Ascending aorta (tissue), 2 donors: ENCODE measurements around the gene LCK. TPM values are rescaled to one million over a fixed set of nuclear protein-coding genes. Genes with fewer than 3 reads are reported as not detected.
A peak's percentile ranks its signal among the peaks of the same experiment; 100 is the strongest.

Experiments
- DNase-seq, 2 donors: peaks; one replicate each; pipeline ENCODE4 v3.0.0-alpha.2; 2019; ENCODE audit warnings: low spot score in 2 of 2
- H3K27ac ChIP-seq, 2 donors: fragments of 200-600 bp; sonication (generic); one replicate each; pipeline ENCODE4 v1.5.1; 2016 to 2017; ENCODE audit warnings: mild to moderate bottlenecking in 1 of 2
- H3K27me3 ChIP-seq: fragments of 200-600 bp; sonication (generic); one replicate; pipeline ENCODE4 v1.5.1; 2017
- H3K36me3 ChIP-seq, 2 donors: fragments of 200-600 bp; sonication (generic); one replicate each; pipeline ENCODE4 v1.5.1; 2016
- H3K4me1 ChIP-seq, 2 donors: fragments of 200-600 bp; sonication (generic); one replicate each; pipeline ENCODE4 v1.5.1; 2016 to 2017; ENCODE audit warnings: mild to moderate bottlenecking in 1 of 2
- H3K4me3 ChIP-seq, 2 donors: fragments of 200-600 bp; sonication (generic); one replicate each; pipeline ENCODE4 v1.5.1; 2016 to 2017; ENCODE audit warnings: mild to moderate bottlenecking in 1 of 2
- H3K9me3 ChIP-seq, 2 donors: fragments of 200-600 bp; sonication (generic); one replicate each; pipeline ENCODE4 v1.5.1; 2016
- intact Hi-C: fragments of 100-400 bp; cut with DNase I; formaldehyde crosslinking; loops from one replicate; pipeline ENCODE4 v1.15.1; 2023
- total RNA-seq: library from RNA; depleted of rRNA; stranded (reverse); fragments of >200 nt; gene quantifications from one replicate; pipeline ENCODE4 v1.1.0, GENCODE V29; 2016
- TF ChIP-seq, protein P1 (sequence below), 3 experiments: fragments of 200-600 bp in 2 of 3; fragments of 450-650 bp in 1 of 3; sonication (generic) in 2 of 3; IDR thresholded peaks; one replicate each; pipeline ENCODE4 v1.5.1; 2016 to 2019; ENCODE audit warnings: antibody characterized with exemption in 3 of 3, mild to moderate bottlenecking in 1 of 3, moderate library complexity in 1 of 3

LCK gene
- total RNA-seq, 1 donor from 2014 or later, result not detected

DNA sequence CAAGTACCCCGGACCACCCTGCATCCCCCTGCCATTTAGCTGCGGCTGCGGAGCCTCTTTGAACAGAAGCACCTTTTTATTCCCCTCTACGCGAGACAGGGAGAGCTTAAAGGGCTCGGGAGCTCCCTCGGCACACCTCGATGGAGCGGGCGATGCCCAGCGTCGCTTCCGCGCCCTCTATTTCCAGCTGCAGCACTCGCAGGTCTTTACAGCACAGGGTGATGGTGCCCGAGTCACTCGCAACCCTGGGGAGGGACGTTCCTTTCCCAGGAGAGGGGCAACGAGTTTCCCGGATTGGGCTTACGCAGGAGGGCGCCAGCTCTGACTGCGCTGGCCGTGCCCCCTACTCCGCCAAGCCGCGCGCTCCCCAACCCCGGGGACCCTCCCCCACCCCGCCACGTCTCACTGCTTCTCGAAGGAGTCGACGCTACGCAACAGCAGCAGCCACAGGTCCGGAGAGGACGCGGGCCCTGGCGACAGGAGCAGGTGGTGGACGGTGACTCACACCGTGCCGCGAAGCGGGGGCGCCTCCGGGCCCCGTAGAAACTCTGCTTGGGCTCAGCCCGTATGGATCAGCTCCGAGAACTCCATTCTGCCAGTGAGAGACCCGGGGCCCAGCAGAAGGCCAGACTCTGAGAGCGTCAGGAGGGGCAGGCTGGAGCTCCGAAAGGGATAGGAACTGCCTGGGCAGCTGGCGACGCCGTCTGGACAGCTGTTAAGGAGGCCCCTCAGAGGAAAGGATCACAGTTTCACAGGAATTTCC is 9.9 kb upstream of the LCK start:
- Histone ChIP-seq H3K27me3 (no peaks in the 10 kb centered on the region), H3K9me3 (no peaks in the 10 kb centered on the region), H3K4me3 (peak overlapping the region; percentile 69 to 78), H3K27ac (peak overlapping the region; percentile 87 to 89), H3K36me3 (no peaks in the 10 kb centered on the region), H3K4me1 (peaks cover 0 to 8% of the 10 kb centered on the region in 2 donors)
- intact Hi-C loops, result loop anchor here (2.0 to 5.0 kb wide), 3 partner anchors 52 to 134 kb away; partner anchors contain the start of genes HDAC1, KPNA6 and TXLNA
- TF ChIP-seq, protein P1, sequence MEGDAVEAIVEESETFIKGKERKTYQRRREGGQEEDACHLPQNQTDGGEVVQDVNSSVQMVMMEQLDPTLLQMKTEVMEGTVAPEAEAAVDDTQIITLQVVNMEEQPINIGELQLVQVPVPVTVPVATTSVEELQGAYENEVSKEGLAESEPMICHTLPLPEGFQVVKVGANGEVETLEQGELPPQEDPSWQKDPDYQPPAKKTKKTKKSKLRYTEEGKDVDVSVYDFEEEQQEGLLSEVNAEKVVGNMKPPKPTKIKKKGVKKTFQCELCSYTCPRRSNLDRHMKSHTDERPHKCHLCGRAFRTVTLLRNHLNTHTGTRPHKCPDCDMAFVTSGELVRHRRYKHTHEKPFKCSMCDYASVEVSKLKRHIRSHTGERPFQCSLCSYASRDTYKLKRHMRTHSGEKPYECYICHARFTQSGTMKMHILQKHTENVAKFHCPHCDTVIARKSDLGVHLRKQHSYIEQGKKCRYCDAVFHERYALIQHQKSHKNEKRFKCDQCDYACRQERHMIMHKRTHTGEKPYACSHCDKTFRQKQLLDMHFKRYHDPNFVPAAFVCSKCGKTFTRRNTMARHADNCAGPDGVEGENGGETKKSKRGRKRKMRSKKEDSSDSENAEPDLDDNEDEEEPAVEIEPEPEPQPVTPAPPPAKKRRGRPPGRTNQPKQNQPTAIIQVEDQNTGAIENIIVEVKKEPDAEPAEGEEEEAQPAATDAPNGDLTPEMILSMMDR (IDR thresholded peaks at IDR 0.05), result no peak
- DNase-seq, result peak; percentile 47 to 87

DNA sequence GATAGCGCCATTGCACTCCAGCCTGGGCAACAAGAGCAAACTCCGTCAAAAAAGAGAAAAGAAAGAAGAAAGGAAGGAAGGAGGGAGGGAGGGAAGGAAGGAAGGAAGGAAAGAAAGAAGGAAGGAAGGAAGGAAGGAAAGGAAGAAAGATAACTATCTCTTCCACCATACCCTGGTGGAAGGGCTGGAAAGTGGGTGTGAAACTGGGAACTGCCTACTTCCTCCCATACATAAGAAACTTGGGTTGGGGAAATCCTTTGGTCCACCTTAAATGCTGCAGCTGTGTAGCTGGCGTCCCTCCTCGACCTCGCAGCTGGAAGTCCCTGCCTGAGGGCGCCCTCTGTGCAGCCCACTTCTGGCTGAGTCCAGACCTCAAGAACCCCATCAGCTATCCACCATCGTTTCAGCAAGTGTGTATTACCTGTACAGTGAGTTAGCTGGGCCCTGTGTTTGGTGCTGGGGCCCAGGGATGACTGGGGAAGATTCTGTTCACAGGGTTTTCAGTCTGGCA is 8.7 kb upstream of the LCK start:
- Histone ChIP-seq H3K36me3 (no peaks in the 10 kb centered on the region), H3K27me3 (no peaks in the 10 kb centered on the region), H3K9me3 (no peaks in the 10 kb centered on the region), H3K4me3 (peak overlapping the region in 1 of 2 donors; percentile 16), H3K4me1 (peaks cover 0 to 8% of the 10 kb centered on the region in 2 donors), H3K27ac (peak overlapping the region; percentile 87 to 89)
- intact Hi-C loops, result loop anchor here (5.0 kb wide), 1 partner anchor 135 kb away; the partner anchor contains the start of gene KPNA6
- peak in 1 of 2 donors; percentile 66 for DNase-seq
- TF ChIP-seq, protein P1 (IDR thresholded peaks at IDR 0.05), result no peak

DNA sequence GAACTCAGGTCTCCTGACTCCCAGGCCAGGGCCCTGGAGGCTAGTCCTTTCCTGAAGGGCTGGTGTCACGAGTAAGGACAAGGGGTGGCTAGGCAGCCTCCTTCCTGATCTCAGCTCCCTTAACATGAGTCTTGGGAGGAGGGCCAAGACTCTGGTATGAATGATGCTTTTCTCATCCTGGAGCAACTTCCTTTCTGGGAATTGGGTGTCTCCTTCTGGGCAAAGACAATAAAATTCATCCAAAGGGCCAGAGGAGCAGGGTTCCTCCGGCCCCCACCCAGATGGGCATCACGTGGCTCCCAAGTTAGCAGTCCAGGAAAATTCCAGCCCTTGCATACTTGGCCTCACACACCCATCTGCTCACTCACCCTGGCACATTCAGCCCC is 4.2 kb upstream of the LCK start, which contains the start of gene FAM167B:
TSS of gene FAM167B (plus strand) at position 335 of the 386 bp plus-strand sequence. CDS start 200 bp downstream, outside the sequence.
- Histone ChIP-seq H3K27me3 (no peaks in the 10 kb centered on the region), H3K4me3 (no peak within 1 kb of the TSS), H3K36me3 (no peaks in the 10 kb centered on the region), H3K9me3 (no peaks in the 10 kb centered on the region), H3K4me1 (peaks cover 3 to 5% of the 10 kb centered on the region in 2 donors), H3K27ac (peak within 1 kb of the TSS; percentile 62 to 64)
- intact Hi-C loops, result no loop called here
- DNase-seq, result peak in 1 of 2 donors; percentile 76
- TF ChIP-seq, protein P1 (IDR thresholded peaks at IDR 0.05), result no peak

DNA sequence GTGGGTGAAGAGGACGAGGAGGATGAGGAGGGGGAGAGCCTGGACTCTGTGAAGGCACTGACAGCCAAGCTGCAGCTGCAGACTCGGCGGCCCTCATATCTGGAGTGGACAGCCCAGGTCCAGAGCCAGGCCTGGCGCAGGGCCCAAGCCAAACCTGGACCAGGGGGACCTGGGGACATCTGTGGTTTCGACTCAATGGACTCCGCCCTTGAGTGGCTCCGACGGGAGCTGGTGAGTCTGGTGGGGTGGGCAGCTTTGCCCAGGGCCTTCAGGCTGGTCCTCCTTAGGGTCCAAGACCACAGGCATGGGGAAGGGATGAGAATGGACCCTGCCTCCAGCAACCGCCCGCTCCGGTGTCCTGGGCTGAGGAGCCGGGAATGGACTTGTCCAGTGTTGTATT is 3.6 kb upstream of the LCK start:
- Histone ChIP-seq H3K4me1 (peaks cover 0 to 5% of the 10 kb centered on the region in 2 donors), H3K27me3 (no peaks in the 10 kb centered on the region), H3K27ac (peak overlapping the region; percentile 62 to 64), H3K9me3 (no peaks in the 10 kb centered on the region), H3K4me3 (no peak overlapping the region), H3K36me3 (no peaks in the 10 kb centered on the region)
- intact Hi-C loops, result no loop called here
- no peak for DNase-seq
- TF ChIP-seq, protein P1 (IDR thresholded peaks at IDR 0.05), result no peak

DNA sequence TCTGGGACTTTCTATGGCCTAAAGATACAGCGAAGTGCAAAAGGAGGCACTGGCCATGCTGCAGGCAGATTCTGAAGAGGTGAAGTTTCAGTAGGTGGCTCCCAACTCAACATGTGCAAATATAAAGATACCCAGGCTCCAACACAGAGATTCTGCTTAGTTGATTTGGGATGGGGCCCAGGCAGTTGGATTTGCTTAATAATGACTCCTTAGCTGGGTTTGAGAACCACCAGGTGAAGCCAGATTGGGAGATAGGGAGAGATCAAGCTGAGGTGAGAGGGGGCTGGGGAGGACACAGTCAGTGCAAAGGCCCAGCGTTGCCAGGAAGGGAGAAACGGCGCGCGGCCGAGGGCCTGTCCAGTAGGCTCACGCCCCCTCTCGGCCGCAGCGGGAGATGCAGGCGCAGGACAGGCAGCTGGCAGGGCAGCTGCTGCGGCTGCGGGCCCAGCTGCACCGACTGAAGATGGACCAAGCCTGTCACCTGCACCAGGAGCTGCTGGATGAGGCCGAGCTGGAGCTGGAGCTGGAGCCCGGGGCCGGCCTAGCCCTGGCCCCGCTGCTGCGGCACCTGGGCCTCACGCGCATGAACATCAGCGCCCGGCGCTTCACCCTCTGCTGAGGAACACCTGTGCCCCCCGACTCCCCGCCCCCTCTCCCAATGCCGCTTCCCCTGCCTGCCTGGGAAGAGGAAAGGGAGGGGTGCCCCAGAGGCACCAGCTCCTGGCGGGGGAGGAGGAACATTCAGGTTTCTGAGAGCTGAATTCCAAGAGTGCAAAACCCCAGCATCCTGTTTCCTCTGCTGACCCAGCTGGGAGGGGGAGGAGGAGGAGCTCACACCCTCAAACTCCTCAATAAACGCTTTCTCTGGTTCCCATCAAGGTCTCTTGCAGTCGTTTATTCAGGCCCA is 2.8 kb upstream of the LCK start:
- TF ChIP-seq, protein P1 (IDR thresholded peaks at IDR 0.05), result peak; percentile 85 to 88 (median 87)
- intact Hi-C loops, result no loop called here
- peak; percentile 51 to 91 for DNase-seq
- Histone ChIP-seq H3K4me3 (peak overlapping the region in 1 of 2 donors; percentile 40), H3K27me3 (no peaks in the 10 kb centered on the region), H3K27ac (peak overlapping the region; percentile 62 to 64), H3K9me3 (no peaks in the 10 kb centered on the region), H3K36me3 (no peaks in the 10 kb centered on the region), H3K4me1 (peaks cover 0 to 5% of the 10 kb centered on the region in 2 donors)
